Chondrocyte (in vitro differentiated cells): ENCODE measurements around the gene FAM120B. TPM values are rescaled to one million over a fixed set of nuclear protein-coding genes. Genes with fewer than 3 reads are reported as not detected.

ENCODE experiments used
- DNase-seq: peaks from one replicate; pipeline ENCODE4 v3.0.0; 2021; ENCODE audit warnings: mixed read lengths, low spot score
- H3K27ac Mint-ChIP-seq: one replicate; pipeline ENCODE4 v1.8.0; 2021; ENCODE audit warnings: mild to moderate bottlenecking, moderate library complexity, mixed read lengths; ENCODE audit not compliant: unreplicated experiment
- H3K27me3 Mint-ChIP-seq: 2 replicates; pipeline ENCODE4 v1.8.0; 2021; ENCODE audit warnings: low read depth, mixed read lengths
- H3K36me3 Mint-ChIP-seq: 2 replicates; pipeline ENCODE4 v1.8.0; 2021; ENCODE audit warnings: low read depth, mixed read lengths
- H3K4me1 Mint-ChIP-seq: 2 replicates; pipeline ENCODE4 v1.8.0; 2021; ENCODE audit warnings: low read depth, mild to moderate bottlenecking, mixed read lengths
- H3K4me3 Mint-ChIP-seq: one replicate; pipeline ENCODE4 v1.8.0; 2021; ENCODE audit warnings: mild to moderate bottlenecking, moderate library complexity, mixed read lengths; ENCODE audit not compliant: unreplicated experiment
- H3K9me3 Mint-ChIP-seq: 2 replicates; pipeline ENCODE4 v1.8.0; 2021; ENCODE audit warnings: low read depth, mixed read lengths
- CTCF ChIP-seq: fragments of 200-600 bp; sonication (generic); IDR thresholded peaks from 2 replicates; pipeline ENCODE4 v1.5.0; 2021; ENCODE audit warnings: antibody characterized with exemption, mild to moderate bottlenecking, moderate library complexity
- total RNA-seq: library from RNA; stranded (reverse); gene quantifications from 3 replicates; pipeline ENCODE4 v1.2.1, GENCODE V29; 2021

FAM120B gene
- total RNA-seq, 1 donor from 2014 or later = 26.8 TPM

- DNase-seq = no peak
- H3K27me3 Mint-ChIP-seq = peaks cover 23% of the 10 kb centered on the region
- H3K4me1 Mint-ChIP-seq = peaks cover 16% of the 10 kb centered on the region
- no peak for TF ChIP-seq CTCF
- H3K36me3 Mint-ChIP-seq = no peaks in the 10 kb centered on the region
- no peak overlapping the region for H3K27ac Mint-ChIP-seq
- no peak overlapping the region for H3K4me3 Mint-ChIP-seq
- H3K9me3 Mint-ChIP-seq = no peaks in the 10 kb centered on the region
Measured at GRCh38 chr6:170286246-170286933, 20.2 kb upstream of the FAM120B start.

GRCh38 chr6:170286934-170287265 lies 19.7 kb upstream of the FAM120B start:
- Mint-ChIP-seq H3K27me3 (peaks cover 25% of the 10 kb centered on the region), H3K27ac (no peak overlapping the region), H3K9me3 (no peaks in the 10 kb centered on the region), H3K4me1 (peaks cover 19% of the 10 kb centered on the region), H3K36me3 (no peaks in the 10 kb centered on the region), H3K4me3 (no peak overlapping the region)
- DNase-seq = no peak
- no peak for TF ChIP-seq CTCF

GRCh38 chr6:170287371-170287876 lies 19.1 kb upstream of the FAM120B start:
- peaks cover 31% of the 10 kb centered on the region for H3K27me3 Mint-ChIP-seq
- TF ChIP-seq CTCF = no peak
- DNase-seq = no peak
- H3K4me1 Mint-ChIP-seq = peaks cover 23% of the 10 kb centered on the region
- H3K4me3 Mint-ChIP-seq = no peak overlapping the region
- H3K27ac Mint-ChIP-seq = no peak overlapping the region
- H3K36me3 Mint-ChIP-seq = no peaks in the 10 kb centered on the region
- no peaks in the 10 kb centered on the region for H3K9me3 Mint-ChIP-seq

- H3K4me3 Mint-ChIP-seq = no peak overlapping the region
- no peaks in the 10 kb centered on the region for H3K9me3 Mint-ChIP-seq
- no peaks in the 10 kb centered on the region for H3K36me3 Mint-ChIP-seq
- no peak for TF ChIP-seq CTCF
- peak; percentile 90 for DNase-seq
- H3K4me1 Mint-ChIP-seq = peaks cover 29% of the 10 kb centered on the region
- peaks cover 37% of the 10 kb centered on the region for H3K27me3 Mint-ChIP-seq
- no peak overlapping the region for H3K27ac Mint-ChIP-seq
Measured at GRCh38 chr6:170288091-170288631, 18.4 kb upstream of the FAM120B start.

- Mint-ChIP-seq H3K4me1 (peaks cover 36% of the 10 kb centered on the region), H3K4me3 (peak overlapping the region; percentile 42), H3K27me3 (peaks cover 43% of the 10 kb centered on the region), H3K9me3 (no peaks in the 10 kb centered on the region), H3K27ac (no peak overlapping the region), H3K36me3 (no peaks in the 10 kb centered on the region)
- no peak for TF ChIP-seq CTCF
- no peak for DNase-seq
Measured at GRCh38 chr6:170288852-170289179, 17.7 kb upstream of the FAM120B start.
